ENCODE data around the gene LONRF2. TPM values are rescaled to one million over a fixed set of nuclear protein-coding genes. Genes with fewer than 3 reads are reported as not detected.

The LONRF2 gene
- polyA plus RNA-seq, 3 donors: 1.9 to 4.1 (median 3.4) TPM

DNA sequence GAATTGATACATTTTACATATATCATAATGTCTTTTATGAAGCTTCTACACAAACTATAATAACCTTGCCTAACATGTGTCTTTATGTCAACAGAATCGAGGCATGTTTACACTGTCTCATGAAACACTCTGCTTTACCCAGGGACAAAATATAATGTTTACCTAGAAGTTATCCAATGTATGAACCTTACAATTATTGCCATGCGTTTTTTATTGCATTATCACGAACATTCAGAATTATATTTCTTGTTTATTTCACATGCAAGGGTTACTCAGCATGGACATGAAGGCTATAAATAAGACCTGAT is 19.8 kb downstream of the LONRF2 start:
- no peak for DNase-seq

DNA sequence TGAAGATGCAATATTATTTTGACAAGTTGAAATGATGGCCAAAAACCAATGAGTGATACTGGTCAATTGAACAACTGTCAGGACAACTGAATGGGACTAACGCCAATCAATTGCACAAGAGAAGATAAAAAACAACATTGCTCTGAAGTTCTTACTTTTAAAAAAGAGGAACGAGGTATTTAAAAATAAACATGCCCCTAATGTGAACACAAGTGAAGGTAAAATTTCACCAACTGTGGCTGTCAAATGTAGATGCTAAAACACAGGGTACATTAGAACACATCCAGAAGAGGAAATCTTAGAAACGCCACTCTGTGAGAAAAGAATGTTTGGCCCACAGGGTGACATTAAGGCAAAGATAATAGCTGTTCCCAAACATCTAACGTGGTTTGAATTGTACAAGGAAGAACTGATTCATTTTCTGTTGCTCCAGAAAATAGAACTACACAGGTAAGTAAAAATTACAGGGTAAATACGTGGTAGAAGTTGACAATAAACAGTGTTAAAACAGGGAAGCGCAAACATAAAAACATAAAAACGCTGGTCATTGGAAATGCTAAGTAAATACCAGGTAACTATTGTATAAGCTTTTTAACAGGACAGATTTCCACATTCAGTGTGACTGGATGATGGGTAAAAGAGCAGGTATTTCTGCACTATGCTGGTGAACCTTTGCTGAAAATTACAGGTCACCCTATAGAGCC is 20.3 kb downstream of the LONRF2 start:
- DNase-seq: no peak

GRCh38 chr2:100299548-100299947 is 22.8 kb downstream of the LONRF2 start:
- no peak for DNase-seq

DNA sequence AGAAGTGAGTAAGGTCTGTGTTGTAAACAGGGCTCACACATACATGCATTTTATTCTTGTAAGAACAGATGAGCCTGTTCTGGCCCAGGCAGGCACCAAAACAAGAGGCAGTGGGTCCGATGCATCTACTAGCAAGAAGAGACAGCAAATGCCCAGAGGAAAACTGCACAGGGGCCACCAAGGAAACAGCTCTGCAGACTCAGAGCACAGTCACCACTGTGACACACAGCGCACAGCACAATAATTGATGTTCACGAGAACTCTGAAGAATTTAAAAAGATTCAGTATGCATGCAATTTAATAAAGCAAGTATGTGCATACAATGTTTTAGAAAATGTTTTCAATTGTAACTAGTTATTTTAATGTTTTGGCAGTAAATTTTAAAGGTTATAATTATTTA is 24.8 kb downstream of the LONRF2 start:
- no peak for DNase-seq

DNA sequence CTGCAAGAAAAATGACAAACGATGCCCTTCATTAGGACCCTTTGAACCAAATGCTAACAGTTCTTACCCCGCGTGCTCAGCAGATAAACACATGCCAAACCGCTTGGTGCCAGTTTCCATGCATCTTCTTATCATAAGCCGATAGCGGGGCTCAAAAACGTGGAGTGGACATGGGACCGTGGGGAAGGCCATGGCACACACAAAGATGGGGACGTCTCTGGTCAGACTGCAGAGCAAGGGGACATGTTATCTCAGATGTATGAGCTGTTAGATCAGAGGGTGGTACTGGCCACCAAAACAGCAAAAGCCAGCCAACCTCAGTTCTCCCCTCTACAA is 28.2 kb downstream of the LONRF2 start:
- DNase-seq: no peak

GRCh38 chr2:100293341-100294161 is 28.8 kb downstream of the LONRF2 start:
- DNase-seq: no peak

- peak; percentile 24 for DNase-seq
These were observed 30.2 kb downstream of the LONRF2 start for GRCh38 chr2:100292022-100292580.

DNA sequence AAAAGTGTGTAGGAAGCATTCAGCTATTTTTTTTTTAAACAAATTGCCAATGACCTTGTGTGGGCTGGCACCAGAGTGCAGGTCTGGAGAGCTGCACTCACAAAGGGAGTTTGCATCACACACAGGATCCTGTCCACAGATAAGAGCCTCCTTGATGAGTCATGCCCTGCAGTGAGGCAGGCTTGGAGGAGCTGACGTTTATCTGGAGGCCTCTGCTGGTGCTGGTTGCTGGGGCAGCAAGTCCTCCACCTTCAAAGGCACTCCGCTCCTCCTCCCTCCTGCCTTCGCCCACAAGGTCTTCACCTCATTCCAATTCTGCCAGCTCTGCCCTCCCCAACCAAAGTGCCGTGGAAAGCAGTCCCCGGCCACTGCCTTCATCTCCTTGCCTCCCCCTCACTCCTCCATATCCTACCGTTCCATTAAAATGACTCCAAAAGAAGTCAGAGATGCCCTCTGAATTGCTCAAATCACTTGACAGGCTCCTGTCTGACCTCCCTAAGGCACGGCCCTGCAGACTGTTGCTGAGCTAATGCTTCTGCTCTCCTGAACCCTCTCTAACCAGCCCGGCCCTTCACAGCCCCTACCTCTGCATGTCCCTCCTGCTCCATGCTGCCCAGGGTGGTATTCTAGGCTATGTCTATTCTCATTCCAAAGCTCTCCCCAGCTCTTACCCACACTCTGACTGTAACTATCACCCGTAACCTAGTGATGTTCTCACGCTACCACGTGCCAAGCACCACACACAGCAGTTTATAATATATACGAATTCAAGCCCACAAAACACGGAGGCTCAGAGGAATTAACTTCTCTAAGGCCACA is 30.9 kb downstream of the LONRF2 start:
- DNase-seq: peak; percentile 53

DNA sequence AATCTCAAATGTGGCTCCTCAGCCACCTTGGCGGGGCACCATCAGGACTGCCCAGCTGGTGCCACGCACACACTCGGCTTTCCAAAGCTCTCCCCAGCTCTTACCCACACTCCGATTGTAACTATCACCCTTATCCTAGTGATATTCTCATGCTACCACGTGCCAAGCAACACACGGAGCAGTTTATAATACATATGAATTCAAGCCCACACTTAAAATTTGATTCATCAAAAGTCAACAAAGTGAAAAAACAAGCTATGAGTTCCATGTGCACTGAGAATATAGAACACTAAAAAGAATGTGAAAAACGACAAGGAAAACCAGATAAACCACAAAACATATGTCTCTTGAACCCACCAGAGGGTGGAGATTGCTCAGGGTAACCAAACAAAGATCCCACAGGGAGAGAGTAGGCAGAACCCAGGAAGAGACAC is 31.6 kb downstream of the LONRF2 start:
- DNase-seq: no peak

- no peak for DNase-seq
These were observed 33.3 kb downstream of the LONRF2 start for GRCh38 chr2:100289020-100289419.

GRCh38 chr2:100286318-100286717 is 36.0 kb downstream of the LONRF2 start:
- no peak for DNase-seq

- DNase-seq: peak; percentile 35
These were observed 36.6 kb downstream of the LONRF2 start for GRCh38 chr2:100285691-100286090.

DNA sequence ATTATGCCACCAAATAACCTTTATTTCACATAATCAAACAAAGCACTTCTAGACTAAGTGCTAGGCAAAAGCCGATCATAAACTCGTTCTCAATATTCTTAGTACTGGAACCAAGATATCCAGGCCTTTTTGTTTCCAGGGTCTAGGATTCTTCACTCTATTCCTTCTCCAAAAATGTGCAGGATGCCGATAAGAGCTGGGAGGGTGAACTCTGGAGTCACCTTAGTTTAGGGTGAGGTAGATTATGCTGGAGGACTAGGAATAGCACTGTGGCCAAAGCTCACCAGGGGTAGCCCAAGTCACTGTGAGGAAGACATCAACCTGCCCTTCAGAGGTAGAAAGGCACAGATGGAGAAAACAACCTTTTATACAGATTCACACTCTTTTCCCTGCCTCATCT is 37.3 kb downstream of the LONRF2 start:
- DNase-seq: no peak

GRCh38 chr2:100283724-100284501 is 38.4 kb downstream of the LONRF2 start:
- DNase-seq: no peak

GRCh38 chr2:100281521-100282438 is 40.5 kb downstream of the LONRF2 start:
- no peak for DNase-seq

- no peak for DNase-seq
These were observed 42.4 kb downstream of the LONRF2 start for GRCh38 chr2:100279586-100280534.

DNA sequence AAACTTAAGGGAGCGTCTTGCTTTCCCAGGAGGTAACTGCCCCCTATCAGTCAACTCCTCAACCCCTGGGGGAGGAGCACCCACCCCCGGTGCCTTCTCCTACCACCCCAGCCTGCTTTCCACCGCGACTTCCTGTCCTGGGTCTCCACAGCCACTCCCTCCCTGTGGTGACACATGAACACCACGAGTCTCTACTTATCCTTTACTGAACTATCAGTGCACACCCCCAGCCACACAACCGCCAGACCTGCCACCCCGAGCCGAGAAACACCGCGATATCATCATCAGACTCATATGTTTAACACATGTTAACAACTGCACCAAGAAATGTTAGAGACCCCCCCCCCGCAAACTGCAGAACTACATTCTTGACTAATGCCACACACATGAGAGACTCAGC is 43.3 kb downstream of the LONRF2 start:
- DNase-seq: no peak

- no peak for DNase-seq
These were observed 43.8 kb downstream of the LONRF2 start for GRCh38 chr2:100278501-100278900.

DNA sequence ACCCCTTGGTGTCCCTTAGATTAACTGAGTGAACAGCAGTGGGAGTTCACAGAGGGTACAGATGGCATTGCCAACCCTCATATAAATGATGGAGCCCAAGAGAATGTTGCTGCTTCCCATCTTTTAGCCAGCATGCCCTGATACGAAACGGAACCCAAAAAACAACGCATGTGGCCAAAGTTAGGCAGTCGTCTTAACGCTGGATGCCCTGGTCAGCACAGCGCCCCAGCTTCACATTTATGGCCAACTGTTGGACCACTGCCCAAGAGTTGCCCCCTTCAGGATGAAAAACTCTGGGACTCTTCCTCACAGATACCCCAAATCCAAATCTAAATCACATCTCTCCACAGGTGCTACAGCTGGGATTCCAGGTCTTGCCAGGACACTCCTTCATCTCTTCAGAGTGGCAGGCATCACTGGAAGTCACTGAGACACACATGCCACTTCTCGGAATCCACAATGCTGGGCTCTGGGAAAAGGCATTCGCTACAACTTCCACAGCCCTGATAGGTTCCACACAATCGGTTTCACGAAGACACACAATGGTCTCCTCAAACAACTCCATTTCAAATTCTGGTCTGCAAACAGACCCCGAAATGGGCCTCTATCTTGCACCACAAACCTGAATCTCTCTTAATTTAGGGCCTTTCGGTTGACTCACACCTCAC is 44.6 kb downstream of the LONRF2 start:
- no peak for DNase-seq
